ENCODE measurements around the gene EML2. TPM values are rescaled to one million over a fixed set of nuclear protein-coding genes. Genes with fewer than 3 reads are reported as not detected.

EML2 gene
- total RNA-seq, 3 donors from 2014 or later (not counting 1 experiment from before 2014, with no cell fraction given), result 112 to 136 (median 117) TPM

- DNase-seq (no peak), ATAC-seq (peak; percentile 46 to 64 (median 57))
- no peak for TF ChIP-seq CTCF (IDR thresholded peaks at IDR 0.05)
- Histone ChIP-seq H3K27me3 (ENCODE audit: control insufficient read depth, insufficient read depth, low read length) (peaks cover 46% of the 10 kb centered on the region), H3K27ac (ENCODE audit: low read length) (no peak within 1 kb of the TSS), H3K36me3 (ENCODE audit: control insufficient read depth, insufficient read depth, low read length) (no peaks in the 10 kb centered on the region), H3K4me3 (ENCODE audit: low read length) (no peak within 1 kb of the TSS), H3K4me1 (ENCODE audit: control insufficient read depth, insufficient read depth, low read length) (peaks cover 17% of the 10 kb centered on the region), H3K9me3 (ENCODE audit: control insufficient read depth, insufficient read depth, low read length) (no peaks in the 10 kb centered on the region)
- H3K4me3 Mint-ChIP-seq, result peak within 1 kb of the TSS; percentile 45
- peaks cover 25 to 36% of the 10 kb centered on the region in 2 donors for H3K4me1 Mint-ChIP-seq
- peaks cover 59 to 68% of the 10 kb centered on the region in 2 donors for H3K27me3 Mint-ChIP-seq (ENCODE audit: low read depth in 2 of 2)
- no peaks in the 10 kb centered on the region for H3K9me3 Mint-ChIP-seq
- 7% methylated on average over 52 of the region's 52 CpGs for WGBS (ENCODE audit: insufficient coverage)
- H3K36me3 Mint-ChIP-seq, result no peaks in the 10 kb centered on the region
- H3K27ac Mint-ChIP-seq, result peak within 1 kb of the TSS in 1 of 2 donors; percentile 5
- intact Hi-C loops (cut with micrococcal nuclease), result no loop called here
Observed at GRCh38 chr19:45601524-45602374, 37.4 kb downstream of the EML2 start, which contains the start of gene GPR4. Gene GPR4, minus strand, starts transcription at chr19:45602212. Its CDS starts 10,346 bp downstream, at chr19:45591866.

GRCh38 chr19:45601115-45601514 is 38.1 kb downstream of the EML2 start:
- DNase-seq (no peak), ATAC-seq (no peak)
- Histone ChIP-seq H3K4me1 (ENCODE audit: control insufficient read depth, insufficient read depth, low read length) (peaks cover 16% of the 10 kb centered on the region), H3K27ac (ENCODE audit: low read length) (no peak overlapping the region), H3K36me3 (ENCODE audit: control insufficient read depth, insufficient read depth, low read length) (no peaks in the 10 kb centered on the region), H3K27me3 (ENCODE audit: control insufficient read depth, insufficient read depth, low read length) (peaks cover 47% of the 10 kb centered on the region), H3K4me3 (ENCODE audit: low read length) (no peak overlapping the region), H3K9me3 (ENCODE audit: control insufficient read depth, insufficient read depth, low read length) (no peaks in the 10 kb centered on the region)
- 31% methylated on average over 4 of the region's 10 CpGs for WGBS (ENCODE audit: insufficient coverage)
- Mint-ChIP-seq H3K9me3 (no peaks in the 10 kb centered on the region), H3K27ac (no peak overlapping the region), H3K36me3 (no peaks in the 10 kb centered on the region), H3K27me3 (ENCODE audit: low read depth in 2 of 2) (peaks cover 66 to 74% of the 10 kb centered on the region in 2 donors), H3K4me3 (no peak overlapping the region), H3K4me1 (peaks cover 25 to 36% of the 10 kb centered on the region in 2 donors)
- intact Hi-C loops (cut with micrococcal nuclease), result no loop called here
- TF ChIP-seq CTCF (IDR thresholded peaks at IDR 0.05), result no peak

- H3K27ac ChIP-seq (ENCODE audit: low read length), result no peak overlapping the region
- H3K4me3 Mint-ChIP-seq, result no peak overlapping the region
- peaks cover 47% of the 10 kb centered on the region for H3K27me3 ChIP-seq (ENCODE audit: control insufficient read depth, insufficient read depth, low read length)
- H3K9me3 ChIP-seq (ENCODE audit: control insufficient read depth, insufficient read depth, low read length), result no peaks in the 10 kb centered on the region
- peaks cover 16% of the 10 kb centered on the region for H3K4me1 ChIP-seq (ENCODE audit: control insufficient read depth, insufficient read depth, low read length)
- WGBS (ENCODE audit: insufficient coverage), result 54% methylated on average over 5 of the region's 5 CpGs
- no peaks in the 10 kb centered on the region for H3K36me3 ChIP-seq (ENCODE audit: control insufficient read depth, insufficient read depth, low read length)
- H3K9me3 Mint-ChIP-seq, result no peaks in the 10 kb centered on the region
- TF ChIP-seq CTCF (IDR thresholded peaks at IDR 0.05), result no peak
- H3K27ac Mint-ChIP-seq, result no peak overlapping the region
- DNase-seq (no peak), ATAC-seq (no peak)
- H3K27me3 Mint-ChIP-seq (ENCODE audit: low read depth in 2 of 2), result peaks cover 71 to 81% of the 10 kb centered on the region in 2 donors
- intact Hi-C loops (cut with micrococcal nuclease), result no loop called here
- no peak overlapping the region for H3K4me3 ChIP-seq (ENCODE audit: low read length)
- H3K4me1 Mint-ChIP-seq, result peaks cover 25 to 36% of the 10 kb centered on the region in 2 donors
- no peaks in the 10 kb centered on the region for H3K36me3 Mint-ChIP-seq
Observed at GRCh38 chr19:45600340-45600885, 38.8 kb downstream of the EML2 start.

All from natural killer cell (primary cell).